ENCODE measurements around the gene PDLIM7. TPM values are rescaled to one million over a fixed set of nuclear protein-coding genes. Genes with fewer than 3 reads are reported as not detected.

The PDLIM7 gene
- total and polyA plus RNA-seq, 2 of the 4 experiments (the other 2 are of a cell fraction) = 70.4 to 534 TPM

DNA sequence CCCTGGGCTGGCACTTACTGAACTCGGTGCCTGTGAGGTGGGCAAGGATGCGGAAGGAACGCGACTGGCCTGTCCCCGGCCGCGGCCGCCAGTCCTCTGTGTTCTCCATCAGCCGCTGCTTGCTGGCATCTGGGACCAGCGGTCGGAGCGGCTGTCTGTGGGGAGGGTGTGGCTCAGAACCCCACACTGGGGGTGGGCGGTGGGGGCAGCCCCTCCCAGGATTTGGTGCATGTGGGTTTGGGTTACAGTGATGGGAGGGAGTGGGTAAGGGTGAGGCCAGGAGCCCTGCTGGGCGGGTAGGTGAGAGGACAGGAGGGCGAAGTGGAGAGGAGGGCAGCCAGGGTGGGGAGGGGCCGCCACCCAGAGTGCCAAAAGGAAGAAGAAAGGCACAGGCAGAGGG, 6.4 kb downstream of the PDLIM7 start:
- Histone ChIP-seq H4K8ac (ENCODE audit: low read depth in 2 of 2, low read length in 2 of 2) (no peak overlapping the region), H3K23ac (ENCODE audit: low read depth, low read length) (no peak overlapping the region), H2BK20ac (ENCODE audit: low read depth, low read length) (no peak overlapping the region), H2AFZ (replicated peaks; ENCODE audit: low read length, poor library complexity) (no peak overlapping the region), H4K5ac (ENCODE audit: low read depth, low read length) (no peak overlapping the region), H3K9ac (ENCODE audit: low read depth, low read length) (no peak overlapping the region), H3K56ac (ENCODE audit: extremely low read depth, insufficient read depth, low read length) (no peak overlapping the region), H3K4ac (ENCODE audit: low read depth, low read length) (no peak overlapping the region), H4K20me1 (ENCODE audit: insufficient read depth, low read length) (peaks cover 95% of the 10 kb centered on the region), H3K18ac (ENCODE audit: low read depth, low read length) (no peak overlapping the region), H3K4me3 (ENCODE audit: insufficient read depth, low read depth, low read length) (no peak overlapping the region), H3K27me3 (ENCODE audit: control insufficient read depth, insufficient read depth, low read length) (no peaks in the 10 kb centered on the region), H3K4me1 (ENCODE audit: control insufficient read depth, insufficient read depth, low read length) (peaks cover 25% of the 10 kb centered on the region), H3K14ac (replicated peaks; ENCODE audit: low read depth, low read length) (no peak overlapping the region), H2AK9ac (replicated peaks; ENCODE audit: low read depth, low read length, poor library complexity) (peak overlapping the region; percentile 42), H2BK15ac (ENCODE audit: low read depth, low read length) (no peak overlapping the region), H3K4me2 (ENCODE audit: low read depth, low read length) (no peak overlapping the region), H2AK5ac (ENCODE audit: low read depth, low read length) (no peak overlapping the region), H2BK120ac (ENCODE audit: low read depth, low read length) (no peak overlapping the region), H3K36me3 (ENCODE audit: control insufficient read depth, insufficient read depth, low read length) (peaks cover 81% of the 10 kb centered on the region), H2BK5ac (ENCODE audit: low read depth, low read length, poor library complexity, severe bottlenecking) (no peak overlapping the region), H3K27ac (ENCODE audit: insufficient read depth, low read length) (no peak overlapping the region), H4K91ac (ENCODE audit: insufficient read depth, low read depth, low read length) (no peak overlapping the region), H3K9me1 (ENCODE audit: insufficient read depth, low read length) (peaks cover 9% of the 10 kb centered on the region), H3K79me1 (ENCODE audit: low read depth in 1 of 2, low read length in 2 of 2) (peaks cover 40 to 82% of the 10 kb centered on the region in 2 experiments), H3K9me3 (ENCODE audit: control insufficient read depth, insufficient read depth, low read length) (no peaks in the 10 kb centered on the region)
- DNase-seq (no peak), ATAC-seq (ENCODE audit: low read depth) (no peak)
- TF ChIP-seq CHD1 (IDR thresholded peaks at IDR 0.05; ENCODE audit: low read depth, low read length) (no peak), MAZ (IDR thresholded peaks at IDR 0.05; ENCODE audit: borderline replicate concordance, low read depth, low read length) (no peak), RAD21 (IDR thresholded peaks at IDR 0.05; ENCODE audit: low read length) (no peak), BHLHE40 (IDR thresholded peaks at IDR 0.05; ENCODE audit: low read depth, low read length) (no peak), FOS (IDR thresholded peaks at IDR 0.05; ENCODE audit: low read depth, low read length) (no peak), MXI1 (IDR thresholded peaks at IDR 0.05; ENCODE audit: borderline replicate concordance, low read depth, low read length) (no peak), CEBPB (IDR thresholded peaks at IDR 0.05; ENCODE audit: low read depth, low read length) (no peak), RCOR1 (IDR thresholded peaks at IDR 0.05; ENCODE audit: insufficient replicate concordance, low read length) (no peak), NFE2L2 (IDR thresholded peaks at IDR 0.05; ENCODE audit: low read depth, low read length) (no peak), MAFK (IDR thresholded peaks at IDR 0.05; ENCODE audit: low read depth, low read length) (no peak), POLR2A (IDR thresholded peaks at IDR 0.05; ENCODE audit: low read depth, low read length) (no peak), RFX5 (IDR thresholded peaks at IDR 0.05; ENCODE audit: low read depth, low read length) (no peak), SMC3 (IDR thresholded peaks at IDR 0.05; ENCODE audit: low read depth, low read length) (no peak)
- TF ChIP-seq, protein P1, sequence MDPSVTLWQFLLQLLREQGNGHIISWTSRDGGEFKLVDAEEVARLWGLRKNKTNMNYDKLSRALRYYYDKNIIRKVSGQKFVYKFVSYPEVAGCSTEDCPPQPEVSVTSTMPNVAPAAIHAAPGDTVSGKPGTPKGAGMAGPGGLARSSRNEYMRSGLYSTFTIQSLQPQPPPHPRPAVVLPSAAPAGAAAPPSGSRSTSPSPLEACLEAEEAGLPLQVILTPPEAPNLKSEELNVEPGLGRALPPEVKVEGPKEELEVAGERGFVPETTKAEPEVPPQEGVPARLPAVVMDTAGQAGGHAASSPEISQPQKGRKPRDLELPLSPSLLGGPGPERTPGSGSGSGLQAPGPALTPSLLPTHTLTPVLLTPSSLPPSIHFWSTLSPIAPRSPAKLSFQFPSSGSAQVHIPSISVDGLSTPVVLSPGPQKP (IDR thresholded peaks at IDR 0.05; ENCODE audit: borderline replicate concordance, low read depth, low read length) = no peak
- TF ChIP-seq, protein P2, sequence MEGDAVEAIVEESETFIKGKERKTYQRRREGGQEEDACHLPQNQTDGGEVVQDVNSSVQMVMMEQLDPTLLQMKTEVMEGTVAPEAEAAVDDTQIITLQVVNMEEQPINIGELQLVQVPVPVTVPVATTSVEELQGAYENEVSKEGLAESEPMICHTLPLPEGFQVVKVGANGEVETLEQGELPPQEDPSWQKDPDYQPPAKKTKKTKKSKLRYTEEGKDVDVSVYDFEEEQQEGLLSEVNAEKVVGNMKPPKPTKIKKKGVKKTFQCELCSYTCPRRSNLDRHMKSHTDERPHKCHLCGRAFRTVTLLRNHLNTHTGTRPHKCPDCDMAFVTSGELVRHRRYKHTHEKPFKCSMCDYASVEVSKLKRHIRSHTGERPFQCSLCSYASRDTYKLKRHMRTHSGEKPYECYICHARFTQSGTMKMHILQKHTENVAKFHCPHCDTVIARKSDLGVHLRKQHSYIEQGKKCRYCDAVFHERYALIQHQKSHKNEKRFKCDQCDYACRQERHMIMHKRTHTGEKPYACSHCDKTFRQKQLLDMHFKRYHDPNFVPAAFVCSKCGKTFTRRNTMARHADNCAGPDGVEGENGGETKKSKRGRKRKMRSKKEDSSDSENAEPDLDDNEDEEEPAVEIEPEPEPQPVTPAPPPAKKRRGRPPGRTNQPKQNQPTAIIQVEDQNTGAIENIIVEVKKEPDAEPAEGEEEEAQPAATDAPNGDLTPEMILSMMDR (conservative IDR thresholded peaks at IDR 0.05; ENCODE audit: low read depth, low read length) = no peak
- TF ChIP-seq, protein P3, sequence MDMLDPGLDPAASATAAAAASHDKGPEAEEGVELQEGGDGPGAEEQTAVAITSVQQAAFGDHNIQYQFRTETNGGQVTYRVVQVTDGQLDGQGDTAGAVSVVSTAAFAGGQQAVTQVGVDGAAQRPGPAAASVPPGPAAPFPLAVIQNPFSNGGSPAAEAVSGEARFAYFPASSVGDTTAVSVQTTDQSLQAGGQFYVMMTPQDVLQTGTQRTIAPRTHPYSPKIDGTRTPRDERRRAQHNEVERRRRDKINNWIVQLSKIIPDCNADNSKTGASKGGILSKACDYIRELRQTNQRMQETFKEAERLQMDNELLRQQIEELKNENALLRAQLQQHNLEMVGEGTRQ (IDR thresholded peaks at IDR 0.05; ENCODE audit: low read depth, low read length) = no peak
- no TSS peak for BruUV-seq (replicated peaks)
- intact Hi-C loops (cut with micrococcal nuclease) = no loop called here
- CTCF ChIA-PET = no interaction called here
- WGBS, 2 experiments (ENCODE audit: extremely low coverage in 2 of 2, insufficient read length in 1 of 2) = 100% methylated on average over 3 of the region's 16 CpGs; no CpG with 5 or more reads in 1 of the 2 experiments
- POLR2A ChIA-PET (ENCODE audit: unreplicated experiment) = no interaction called here
- dilution Hi-C loops (cut with HindIII; ENCODE audit: low sequenced_read_pairs, unreplicated experiment) = no loop called here
- in situ Hi-C loops (cut with MboI; ENCODE audit: low sequenced_read_pairs) = no loop called here

All from IMR-90 (cell line).